Sigmoid colon (tissue), 7 donors: ENCODE results near the gene ARHGEF1. TPM values are rescaled to one million over a fixed set of nuclear protein-coding genes. Genes with fewer than 3 reads are reported as not detected.

ENCODE experiments used
- DNase-seq: peaks from one replicate; pipeline ENCODE4 v3.0.0-alpha.2; 2019
- H3K27ac ChIP-seq, 4 donors: fragments of 200-600 bp; sonication (generic); one replicate each; pipeline ENCODE4 v1.5.1; 2016 to 2019; ENCODE audit warnings: mild to moderate bottlenecking in 1 of 4
- H3K27me3 ChIP-seq, 3 donors: fragments of 200-600 bp; sonication (generic); one replicate each; pipeline ENCODE4 v1.5.1; 2019; ENCODE audit warnings: mild to moderate bottlenecking in 1 of 3
- H3K36me3 ChIP-seq, 4 donors: fragments of 200-600 bp; sonication (generic); one replicate each; pipeline ENCODE4 v1.5.1; 2016 to 2019
- H3K4me1 ChIP-seq, 4 donors: fragments of 200-600 bp; sonication (generic); one replicate each; pipeline ENCODE4 v1.5.1; 2017 to 2019
- H3K4me3 ChIP-seq, 4 donors: fragments of 200-600 bp; sonication (generic); one replicate each; pipeline ENCODE4 v1.5.1; 2017 to 2019; ENCODE audit warnings: mild to moderate bottlenecking in 2 of 4, moderate library complexity in 1 of 4
- H3K9me3 ChIP-seq, 4 donors: fragments of 200-600 bp in 3 of 4; sonication (generic) in 3 of 4; one replicate each; pipeline versions ENCODE4 v1.5.1 to v1.6.1; 2013 to 2019
- EP300 ChIP-seq, 4 donors: sonication (generic); formaldehyde crosslinking; IDR thresholded peaks; one replicate each; pipeline ENCODE4 v1.6.1; 2017; ENCODE audit warnings: antibody characterized with exemption in 4 of 4
- POLR2A ChIP-seq, 2 donors: fragments of 450-650 bp; IDR thresholded peaks; one replicate each; pipeline ENCODE4 v1.6.1; 2016; ENCODE audit warnings: antibody characterized with exemption in 2 of 2, mild to moderate bottlenecking in 2 of 2, moderate library complexity in 2 of 2
- POLR2AphosphoS5 ChIP-seq, 4 donors: sonication (generic); formaldehyde crosslinking; IDR thresholded peaks; one replicate each; pipeline ENCODE4 v1.6.1; 2017; ENCODE audit warnings: antibody characterized with exemption in 4 of 4
- WGBS, 2 donors: extraction: QIAGEN DNeasy Blood & Tissue Kit; methylation state at CpG; one replicate each; pipeline ENCODE4 v1.1.7; 2013; 5-methylcytosine and 5-hydroxymethylcytosine counted together
- intact Hi-C: fragments of 100-400 bp; cut with DNase I; formaldehyde crosslinking; loops from one replicate; pipeline ENCODE4 v1.15.1; 2023
- polyA plus RNA-seq, 3 donors: library from polyadenylated mRNA; stranded (reverse); fragments of 200-250 nt; gene quantifications; one replicate each; pipeline ENCODE4 v1.2.3, GENCODE V29; 2013
- total RNA-seq, 4 donors: library from RNA; depleted of rRNA; stranded (reverse); fragments of >200 nt; gene quantifications; one replicate each; pipeline ENCODE4 v1.1.0, GENCODE V29; 2016
- TF ChIP-seq, protein P1 (sequence below), 4 experiments: fragments of 450-650 bp in 3 of 4; fragments of 200-600 bp in 1 of 4; IDR thresholded peaks; one replicate each; pipeline ENCODE4 v1.5.1; 2016 to 2019; ENCODE audit warnings: antibody characterized with exemption in 4 of 4, mild to moderate bottlenecking in 3 of 4, moderate library complexity in 2 of 4
- donor health status: healthy with polysubstance abuse.
- donor health status: Bipolar disorder and iron deficiency.
- donor health status: healthy.

Gene ARHGEF1
- total and polyA plus RNA-seq, 7 donors, result 30.5 to 151 (median 36.7) TPM

DNA sequence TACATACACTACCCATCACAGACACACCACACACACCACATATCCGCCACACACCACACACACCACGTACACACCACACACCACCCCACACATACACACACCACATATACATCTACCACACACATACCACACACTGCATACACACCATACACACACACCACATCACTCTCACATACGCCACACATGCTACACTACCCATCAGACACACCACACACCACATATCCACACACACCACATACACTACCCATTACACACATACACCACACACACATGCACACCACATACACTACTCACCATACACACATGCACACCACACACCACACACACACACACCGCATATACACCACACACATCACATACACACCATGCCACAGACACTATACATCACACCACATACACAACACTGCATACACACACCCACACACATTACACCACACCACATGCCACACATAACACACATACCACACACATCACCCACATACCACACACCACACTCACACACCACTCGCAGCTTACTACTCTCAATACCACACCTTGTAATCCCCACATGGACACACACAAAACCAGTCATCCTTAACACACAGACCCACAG lies 35.8 kb downstream of the ARHGEF1 start:
- H3K36me3 ChIP-seq, result no peaks in the 10 kb centered on the region
- no peak overlapping the region for H3K4me3 ChIP-seq
- no peaks in the 10 kb centered on the region for H3K9me3 ChIP-seq
- H3K27me3 ChIP-seq, result peaks cover 42 to 96% (median 90%) of the 10 kb centered on the region in 3 donors
- no peak overlapping the region for H3K27ac ChIP-seq
- intact Hi-C loops, result no loop called here
- TF ChIP-seq EP300 (IDR thresholded peaks at IDR 0.05), result no peak
- TF ChIP-seq, protein P1, sequence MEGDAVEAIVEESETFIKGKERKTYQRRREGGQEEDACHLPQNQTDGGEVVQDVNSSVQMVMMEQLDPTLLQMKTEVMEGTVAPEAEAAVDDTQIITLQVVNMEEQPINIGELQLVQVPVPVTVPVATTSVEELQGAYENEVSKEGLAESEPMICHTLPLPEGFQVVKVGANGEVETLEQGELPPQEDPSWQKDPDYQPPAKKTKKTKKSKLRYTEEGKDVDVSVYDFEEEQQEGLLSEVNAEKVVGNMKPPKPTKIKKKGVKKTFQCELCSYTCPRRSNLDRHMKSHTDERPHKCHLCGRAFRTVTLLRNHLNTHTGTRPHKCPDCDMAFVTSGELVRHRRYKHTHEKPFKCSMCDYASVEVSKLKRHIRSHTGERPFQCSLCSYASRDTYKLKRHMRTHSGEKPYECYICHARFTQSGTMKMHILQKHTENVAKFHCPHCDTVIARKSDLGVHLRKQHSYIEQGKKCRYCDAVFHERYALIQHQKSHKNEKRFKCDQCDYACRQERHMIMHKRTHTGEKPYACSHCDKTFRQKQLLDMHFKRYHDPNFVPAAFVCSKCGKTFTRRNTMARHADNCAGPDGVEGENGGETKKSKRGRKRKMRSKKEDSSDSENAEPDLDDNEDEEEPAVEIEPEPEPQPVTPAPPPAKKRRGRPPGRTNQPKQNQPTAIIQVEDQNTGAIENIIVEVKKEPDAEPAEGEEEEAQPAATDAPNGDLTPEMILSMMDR (IDR thresholded peaks at IDR 0.05), result no peak
- no peak for TF ChIP-seq POLR2AphosphoS5 (IDR thresholded peaks at IDR 0.05)
- TF ChIP-seq POLR2A (IDR thresholded peaks at IDR 0.05), result no peak
- WGBS, 2 donors, result 94 to 96% methylated on average over 5 of the region's 5 CpGs
- DNase-seq, result no peak
- H3K4me1 ChIP-seq, result peaks cover 0 to 5% (median 4%) of the 10 kb centered on the region in 4 donors

DNA sequence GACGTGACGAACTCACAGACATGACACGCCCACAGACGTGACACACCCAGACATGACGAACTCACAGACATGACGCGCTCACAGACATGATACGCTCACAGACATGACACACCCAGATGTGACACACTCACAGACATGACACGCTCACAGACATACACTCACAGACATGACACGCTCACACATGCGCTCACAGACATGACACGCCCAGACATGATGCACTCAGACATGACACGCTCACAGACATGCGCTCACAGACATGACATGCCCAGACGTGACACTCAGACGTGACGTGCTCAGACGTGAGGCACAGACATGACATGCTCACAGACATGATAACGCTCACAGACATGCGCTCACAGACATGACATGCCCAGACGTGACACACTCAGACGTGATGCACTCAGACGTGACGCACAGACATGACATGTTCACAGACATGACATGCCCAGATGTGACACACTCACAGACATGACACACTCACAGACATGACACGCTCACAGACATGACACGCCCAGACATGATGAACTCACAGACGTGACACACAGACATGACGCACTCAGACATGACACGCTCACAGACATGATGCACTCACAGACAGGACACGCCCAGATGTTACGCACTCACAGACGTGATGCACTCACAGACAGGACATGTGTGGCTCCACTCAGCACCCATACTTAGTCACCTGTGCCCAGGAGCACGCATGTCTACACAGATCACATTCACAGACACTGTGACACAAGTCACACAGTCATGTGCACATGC lies 37.1 kb downstream of the ARHGEF1 start:
- TF ChIP-seq POLR2AphosphoS5 (IDR thresholded peaks at IDR 0.05), result no peak
- Histone ChIP-seq H3K27ac (no peak overlapping the region), H3K27me3 (peaks cover 47 to 98% (median 95%) of the 10 kb centered on the region in 3 donors), H3K4me3 (no peak overlapping the region), H3K36me3 (no peaks in the 10 kb centered on the region), H3K4me1 (peaks cover 0 to 4% (median 3%) of the 10 kb centered on the region in 4 donors), H3K9me3 (no peaks in the 10 kb centered on the region)
- WGBS, 2 donors, result 74 to 86% methylated on average over 33 of the region's 33 CpGs
- no peak for DNase-seq
- intact Hi-C loops, result no loop called here

DNA sequence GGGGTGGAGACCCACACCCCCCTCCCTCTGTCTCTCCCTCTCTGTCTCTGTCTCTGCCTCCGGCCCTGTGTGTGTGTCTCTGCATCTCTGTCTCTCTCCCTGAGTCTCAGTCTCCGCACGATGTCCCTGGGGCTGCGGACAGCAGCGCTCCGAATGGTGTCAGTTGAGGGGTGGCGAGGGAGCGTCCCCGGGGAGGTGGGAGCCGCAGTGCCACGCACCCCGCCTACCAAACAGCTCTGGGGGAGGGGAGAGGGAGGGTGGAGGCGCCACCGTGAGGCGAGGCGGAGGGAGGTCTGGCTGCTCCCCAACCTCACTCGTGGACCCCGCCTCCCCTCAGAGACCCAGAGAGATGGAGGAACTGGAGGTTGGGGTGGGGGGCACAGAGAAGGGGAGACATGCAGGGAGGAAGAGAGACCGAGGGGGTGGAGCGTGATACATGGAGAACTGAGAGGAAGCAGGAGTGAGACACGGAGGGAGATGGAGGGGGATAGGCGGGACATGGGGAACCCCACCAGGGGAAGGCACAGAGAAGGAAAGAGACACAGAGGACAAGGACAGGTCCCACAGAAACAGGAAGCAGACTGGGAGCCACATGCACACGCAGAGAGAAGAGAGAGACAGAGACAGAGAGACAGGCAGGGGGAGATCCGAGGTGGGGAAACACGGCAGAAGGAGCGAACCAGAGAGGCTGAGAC lies 38.0 kb downstream of the ARHGEF1 start:
- TF ChIP-seq POLR2AphosphoS5 (IDR thresholded peaks at IDR 0.05) (no peak), EP300 (IDR thresholded peaks at IDR 0.05) (no peak), POLR2A (IDR thresholded peaks at IDR 0.05) (no peak)
- TF ChIP-seq, protein P1 (IDR thresholded peaks at IDR 0.05), result no peak
- Histone ChIP-seq H3K9me3 (no peaks in the 10 kb centered on the region), H3K4me1 (no peaks in the 10 kb centered on the region), H3K36me3 (no peaks in the 10 kb centered on the region), H3K27me3 (peaks cover 50 to 98% (median 95%) of the 10 kb centered on the region in 3 donors), H3K27ac (no peak overlapping the region), H3K4me3 (no peak overlapping the region)
- 12 to 14% methylated on average over 26 of the region's 26 CpGs for WGBS, 2 donors
- intact Hi-C loops, result no loop called here
- no peak for DNase-seq

DNA sequence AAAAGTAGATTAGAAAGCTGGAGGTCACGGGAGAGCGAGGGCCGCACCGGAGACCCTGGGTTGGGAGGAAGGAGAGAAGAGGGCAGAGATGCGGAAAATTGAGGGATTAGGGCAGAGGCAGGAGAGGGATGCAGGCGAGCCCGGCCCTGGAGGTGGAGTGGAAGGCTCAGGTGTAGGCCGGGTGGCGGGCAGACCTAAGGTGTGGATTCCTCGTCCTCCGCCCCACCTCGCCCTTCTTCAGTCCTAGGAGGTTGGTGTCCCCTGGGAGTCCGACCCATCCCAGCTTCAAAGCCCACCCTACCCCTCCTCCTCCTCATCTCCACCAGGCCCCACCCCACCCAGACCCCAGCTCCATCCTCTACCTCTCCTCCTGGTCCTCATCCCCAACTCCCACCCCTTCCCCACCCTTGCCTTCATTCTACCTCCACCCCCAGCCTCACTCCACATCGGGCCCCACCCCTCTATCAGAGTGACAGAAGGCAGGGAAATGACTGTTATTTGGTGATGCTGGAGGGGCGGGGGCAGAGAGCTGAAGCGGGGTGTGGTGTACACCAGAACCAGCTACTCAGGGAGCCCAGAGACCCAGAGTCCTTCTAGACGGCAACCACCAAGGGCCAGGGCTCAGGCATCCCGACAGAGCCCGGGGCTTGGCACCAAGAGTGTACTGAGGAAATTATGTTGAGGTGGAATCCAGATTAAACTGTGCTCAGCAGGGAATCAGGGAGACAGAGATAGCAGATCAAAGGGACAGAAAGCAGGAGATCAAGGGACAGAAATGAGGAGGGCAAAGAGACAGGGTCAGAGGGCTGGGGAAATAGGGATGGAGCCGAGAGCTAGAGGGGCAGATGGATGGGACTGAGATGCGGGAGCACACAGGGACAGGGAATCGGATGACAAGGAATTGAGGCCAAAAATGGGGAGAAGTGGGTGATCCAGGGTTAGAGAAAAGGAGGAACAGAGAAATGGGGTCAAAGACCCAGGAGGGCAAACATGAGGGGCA lies 38.9 kb downstream of the ARHGEF1 start:
- 20 to 29% methylated on average over 22 of the region's 22 CpGs for WGBS, 2 donors
- no peaks in the 10 kb centered on the region for H3K4me1 ChIP-seq
- DNase-seq, result no peak
- no peak overlapping the region for H3K27ac ChIP-seq
- H3K9me3 ChIP-seq, result no peaks in the 10 kb centered on the region
- intact Hi-C loops, result no loop called here
- no peaks in the 10 kb centered on the region for H3K36me3 ChIP-seq
- no peak overlapping the region for H3K4me3 ChIP-seq
- TF ChIP-seq POLR2A (IDR thresholded peaks at IDR 0.05) (no peak), EP300 (IDR thresholded peaks at IDR 0.05) (no peak), POLR2AphosphoS5 (IDR thresholded peaks at IDR 0.05) (no peak)
- TF ChIP-seq, protein P1 (IDR thresholded peaks at IDR 0.05), result no peak
- H3K27me3 ChIP-seq, result peaks cover 58 to 98% (median 95%) of the 10 kb centered on the region in 3 donors
